ENCODE results near the gene SETDB2.

SETDB2 gene

DNA sequence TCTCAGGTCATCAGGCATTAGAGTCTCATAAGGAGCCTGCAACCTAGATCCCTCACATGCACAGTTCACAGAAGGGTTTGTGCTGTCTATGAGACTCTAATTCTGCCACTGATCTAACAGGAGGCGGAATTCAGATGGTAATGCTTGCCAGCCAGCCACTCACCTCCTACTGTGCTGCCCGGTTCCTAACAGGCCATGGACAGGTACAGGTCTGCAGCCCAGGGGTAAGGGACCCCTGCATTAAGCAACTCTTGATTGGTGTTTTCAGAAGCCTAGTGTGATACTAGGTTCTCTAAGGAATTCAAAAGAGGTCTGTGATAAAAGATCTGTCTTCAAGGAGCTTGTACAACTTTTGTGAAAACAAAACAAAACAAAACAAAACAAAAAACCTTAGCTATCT is 31.3 kb upstream of the SETDB2 start:
- TF ChIP-seq, protein P1, sequence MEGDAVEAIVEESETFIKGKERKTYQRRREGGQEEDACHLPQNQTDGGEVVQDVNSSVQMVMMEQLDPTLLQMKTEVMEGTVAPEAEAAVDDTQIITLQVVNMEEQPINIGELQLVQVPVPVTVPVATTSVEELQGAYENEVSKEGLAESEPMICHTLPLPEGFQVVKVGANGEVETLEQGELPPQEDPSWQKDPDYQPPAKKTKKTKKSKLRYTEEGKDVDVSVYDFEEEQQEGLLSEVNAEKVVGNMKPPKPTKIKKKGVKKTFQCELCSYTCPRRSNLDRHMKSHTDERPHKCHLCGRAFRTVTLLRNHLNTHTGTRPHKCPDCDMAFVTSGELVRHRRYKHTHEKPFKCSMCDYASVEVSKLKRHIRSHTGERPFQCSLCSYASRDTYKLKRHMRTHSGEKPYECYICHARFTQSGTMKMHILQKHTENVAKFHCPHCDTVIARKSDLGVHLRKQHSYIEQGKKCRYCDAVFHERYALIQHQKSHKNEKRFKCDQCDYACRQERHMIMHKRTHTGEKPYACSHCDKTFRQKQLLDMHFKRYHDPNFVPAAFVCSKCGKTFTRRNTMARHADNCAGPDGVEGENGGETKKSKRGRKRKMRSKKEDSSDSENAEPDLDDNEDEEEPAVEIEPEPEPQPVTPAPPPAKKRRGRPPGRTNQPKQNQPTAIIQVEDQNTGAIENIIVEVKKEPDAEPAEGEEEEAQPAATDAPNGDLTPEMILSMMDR (IDR thresholded peaks at IDR 0.05; ENCODE audit: low read depth, low read length), result no peak
- H3K4me3 ChIP-seq (ENCODE audit: low read depth, low read length), result no peak overlapping the region

GRCh38 chr13:49417161-49417560 is 26.9 kb upstream of the SETDB2 start:
- H3K4me3 ChIP-seq (ENCODE audit: low read depth, low read length), result no peak overlapping the region
- TF ChIP-seq, protein P1 (IDR thresholded peaks at IDR 0.05; ENCODE audit: low read depth, low read length), result no peak

DNA sequence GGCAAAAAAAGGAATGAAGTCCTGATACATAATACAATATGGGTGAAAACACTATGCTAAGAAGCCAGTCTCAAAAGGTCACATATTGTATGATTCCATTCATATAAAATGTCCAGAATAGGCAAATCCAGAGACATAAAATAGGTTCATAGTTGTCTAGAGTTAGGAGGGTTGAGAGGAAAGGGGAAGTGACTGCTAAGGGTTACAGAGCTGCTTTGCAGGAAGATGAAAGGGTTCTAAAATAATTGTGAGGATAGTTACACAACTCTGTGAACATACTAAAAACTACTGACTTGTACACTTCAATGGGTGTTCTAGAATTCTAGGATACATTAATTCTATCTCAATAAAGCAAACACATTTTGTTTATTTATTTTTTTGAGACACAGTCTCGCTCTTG is 25.9 kb upstream of the SETDB2 start:
- TF ChIP-seq, protein P1 (IDR thresholded peaks at IDR 0.05; ENCODE audit: low read depth, low read length), result no peak
- H3K4me3 ChIP-seq (ENCODE audit: low read depth, low read length), result no peak overlapping the region

- H3K4me3 ChIP-seq (ENCODE audit: low read depth, low read length), result no peak overlapping the region
- TF ChIP-seq, protein P1 (IDR thresholded peaks at IDR 0.05; ENCODE audit: low read depth, low read length), result no peak
Measured at GRCh38 chr13:49419276-49419675, 24.8 kb upstream of the SETDB2 start.

- TF ChIP-seq, protein P1 (IDR thresholded peaks at IDR 0.05; ENCODE audit: low read depth, low read length), result no peak; the same call in 1 of the 2 replicates
- H3K4me3 ChIP-seq (ENCODE audit: low read depth, low read length), result no peak overlapping the region
Measured at GRCh38 chr13:49421391-49421790, 22.7 kb upstream of the SETDB2 start.

GRCh38 chr13:49424011-49424560 is 20.0 kb upstream of the SETDB2 start:
- TF ChIP-seq, protein P1 (IDR thresholded peaks at IDR 0.05; ENCODE audit: low read depth, low read length), result no peak
- no peak overlapping the region for H3K4me3 ChIP-seq (ENCODE audit: low read depth, low read length)

- H3K4me3 ChIP-seq (ENCODE audit: low read depth, low read length), result no peak overlapping the region
- TF ChIP-seq, protein P1 (IDR thresholded peaks at IDR 0.05; ENCODE audit: low read depth, low read length), result no peak
Measured at GRCh38 chr13:49428041-49428763, 15.9 kb upstream of the SETDB2 start.

Data from WI38 (cell line).